Stimulated activated CD8-positive, alpha-beta memory T cell treated with anti-CD3 and anti-CD28 coated beads, Interleukin-2, amount 100 ng/mL, for 48 hours (primary cell): ENCODE data around the gene PROX1.
"Not testable (repeated sequence)": the region's sequence is repeated elsewhere in the genome, so short reads cannot be mapped to it uniquely, and the experiment has no call there.

ENCODE experiments used
- DNase-seq, 2 donors: peaks; one replicate each; pipeline ENCODE4 v3.0.0-alpha.2; 2020; ENCODE audit warnings: low read depth in 2 of 2

Gene PROX1

GRCh38 chr1:214072426-214073157 lies 84.8 kb downstream of the PROX1 start:
- no peak for DNase-seq

GRCh38 chr1:214074477-214074876 lies 86.7 kb downstream of the PROX1 start:
- no peak for DNase-seq

DNA sequence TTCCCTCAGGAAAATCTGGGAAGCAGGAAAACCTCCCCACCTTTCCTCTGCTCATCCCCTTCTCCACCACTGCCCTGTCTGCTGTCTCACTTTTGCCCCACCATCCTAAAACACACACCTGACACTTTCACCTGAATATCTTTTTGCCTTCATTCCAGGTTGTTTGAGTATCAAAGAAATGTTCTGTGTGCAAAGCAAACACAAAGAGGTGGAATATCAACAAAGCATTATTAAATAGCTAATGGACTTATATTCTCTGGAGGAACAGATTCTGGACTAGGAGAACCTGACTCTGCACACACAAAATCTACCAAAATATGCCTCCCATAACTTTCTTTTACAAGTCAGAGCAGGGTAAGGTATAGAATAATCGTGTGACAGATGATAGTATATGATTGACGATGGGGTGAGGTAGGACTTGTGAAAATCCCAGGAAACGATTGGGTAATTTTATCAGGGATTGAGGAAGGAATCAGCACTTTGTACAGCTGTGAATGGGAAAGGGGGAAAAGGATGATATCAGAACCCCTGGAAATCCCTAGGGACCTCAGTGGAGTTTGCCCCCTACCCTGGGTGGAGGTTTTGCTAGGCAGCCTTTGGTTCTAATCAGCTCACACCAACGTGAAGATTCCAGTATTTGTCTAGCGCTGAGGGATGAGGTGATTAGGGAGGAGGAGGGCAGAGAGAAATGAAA lies 87.7 kb downstream of the PROX1 start:
- no peak for DNase-seq

DNA sequence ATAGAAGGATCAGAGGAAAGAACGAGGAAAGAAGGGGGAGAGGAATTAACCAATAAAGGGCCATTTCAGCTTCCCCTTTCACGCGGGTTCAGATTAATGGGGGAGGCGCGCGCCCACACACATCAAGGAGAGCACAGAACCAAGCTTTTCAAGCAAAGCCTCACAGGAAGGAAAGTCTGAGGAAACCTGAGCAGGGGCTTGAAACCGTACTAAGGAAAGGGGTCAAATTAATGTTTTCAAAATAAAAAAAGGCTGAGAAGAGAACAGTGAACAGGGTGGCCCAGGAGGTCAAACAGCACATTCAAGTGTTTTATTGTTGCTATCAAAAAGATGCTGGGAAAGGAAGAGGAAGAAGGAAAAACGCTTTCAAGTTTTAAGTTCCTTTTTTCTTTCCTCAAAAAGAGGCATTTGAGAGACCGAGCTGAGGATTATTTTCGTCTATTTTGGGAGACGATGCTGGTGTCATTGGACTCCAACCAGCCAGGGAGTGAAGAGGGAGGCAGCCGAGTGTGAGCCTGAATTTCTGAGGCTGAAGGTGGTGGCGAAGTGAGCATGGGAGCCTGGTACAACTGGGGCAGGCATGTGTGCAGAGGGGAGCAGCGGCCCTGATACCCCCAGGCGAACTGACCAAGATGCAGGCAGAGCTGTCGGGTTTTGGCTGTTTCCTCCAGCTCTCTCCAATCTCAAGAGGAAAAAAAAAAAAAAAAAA lies 88.4 kb downstream of the PROX1 start:
- DNase-seq: no peak

GRCh38 chr1:214076708-214077065 lies 88.9 kb downstream of the PROX1 start:
- no peak for DNase-seq

GRCh38 chr1:214078950-214079349 lies 91.2 kb downstream of the PROX1 start:
- DNase-seq: no peak

GRCh38 chr1:214085325-214085724 lies 97.6 kb downstream of the PROX1 start:
- no peak for DNase-seq

DNA sequence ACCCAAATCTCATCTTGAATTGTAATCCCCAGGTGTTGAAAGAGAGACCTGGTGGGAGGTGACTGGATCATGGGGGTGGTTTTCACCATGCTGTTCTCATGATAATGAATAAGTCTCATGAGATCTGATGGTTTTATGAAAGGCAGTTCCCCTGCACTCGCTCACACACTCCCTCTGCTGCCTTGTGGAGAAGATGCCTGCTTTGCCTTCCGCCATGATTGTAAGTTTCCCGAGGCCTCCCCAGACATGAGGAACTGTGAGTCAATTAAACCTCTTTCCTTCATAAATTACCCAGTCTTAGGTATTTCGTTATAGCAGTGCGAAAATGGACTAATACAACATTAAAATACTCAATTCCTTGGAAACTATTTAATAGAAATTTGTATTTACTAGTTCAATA lies 99.2 kb downstream of the PROX1 start:
- DNase-seq: no peak

- not testable (repeated sequence) for DNase-seq
Observed at GRCh38 chr1:214089003-214089402, 101.2 kb downstream of the PROX1 start.
